GM21717 (cell line): ENCODE measurements around the gene MICAL2.

ENCODE experiments used
- ATAC-seq: cut with Tn5 transposase; IDR thresholded peaks from one replicate; pipeline ENCODE4 v1.9.1; 2021; ENCODE audit warnings: mild to moderate bottlenecking, moderate library complexity; ENCODE audit not compliant: unreplicated experiment

MICAL2 gene

DNA sequence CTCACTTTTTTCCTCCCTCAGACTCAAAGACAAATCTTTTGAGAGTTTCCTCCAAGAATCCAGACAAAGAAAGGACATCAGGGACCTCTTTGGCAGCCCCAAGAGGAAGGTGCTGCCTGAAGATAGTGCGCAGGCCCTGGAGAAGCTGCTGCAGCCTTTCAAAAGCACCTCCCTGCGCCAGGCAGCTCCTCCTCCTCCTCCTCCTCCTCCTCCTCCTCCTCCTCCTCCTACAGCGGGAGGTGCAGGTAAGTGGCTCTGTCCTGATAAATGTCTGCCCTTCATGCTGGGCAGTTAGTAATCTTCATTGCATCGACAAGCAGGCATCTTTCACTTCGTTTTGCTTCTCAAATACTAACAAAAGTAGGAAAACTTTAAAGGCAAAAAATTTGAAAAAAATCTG lies 184.2 kb downstream of the MICAL2 start:
- ATAC-seq: no peak

DNA sequence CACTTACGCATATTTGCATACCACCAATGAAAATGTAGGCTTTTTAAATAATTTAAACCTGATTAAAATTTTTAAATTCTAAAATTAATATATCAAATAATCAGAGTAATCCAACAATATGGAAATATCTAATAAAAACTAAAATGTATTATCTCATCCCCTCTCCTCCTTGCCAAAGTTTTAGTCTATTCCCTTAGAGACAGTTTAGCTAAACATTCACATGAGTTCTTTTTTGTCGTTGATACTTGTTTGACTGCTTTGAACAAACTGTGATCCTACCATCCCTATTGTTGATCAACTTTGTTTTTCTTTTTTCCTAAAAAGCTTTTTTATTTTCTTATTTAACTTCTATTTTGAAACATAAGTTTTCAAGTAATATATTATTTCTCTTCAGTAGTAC lies 185.6 kb downstream of the MICAL2 start:
- ATAC-seq: no peak

DNA sequence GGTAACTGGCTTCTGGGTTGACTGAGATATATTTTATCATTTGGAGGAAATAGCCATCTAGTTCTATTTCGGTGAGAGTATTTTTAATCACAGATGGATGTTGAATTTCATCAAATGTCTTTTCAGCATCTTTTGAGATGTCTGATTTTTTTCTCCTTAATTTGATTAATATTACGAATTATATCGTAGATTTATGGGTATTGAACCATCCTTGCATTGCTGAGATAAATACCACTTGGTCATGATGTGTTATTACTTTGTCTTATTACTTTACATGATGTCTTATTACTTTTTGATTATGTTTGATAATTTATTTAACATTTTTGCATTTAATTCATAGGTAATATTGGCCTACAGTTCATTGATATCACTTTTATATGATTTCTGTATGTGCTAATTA lies 188.2 kb downstream of the MICAL2 start:
- ATAC-seq: no peak

DNA sequence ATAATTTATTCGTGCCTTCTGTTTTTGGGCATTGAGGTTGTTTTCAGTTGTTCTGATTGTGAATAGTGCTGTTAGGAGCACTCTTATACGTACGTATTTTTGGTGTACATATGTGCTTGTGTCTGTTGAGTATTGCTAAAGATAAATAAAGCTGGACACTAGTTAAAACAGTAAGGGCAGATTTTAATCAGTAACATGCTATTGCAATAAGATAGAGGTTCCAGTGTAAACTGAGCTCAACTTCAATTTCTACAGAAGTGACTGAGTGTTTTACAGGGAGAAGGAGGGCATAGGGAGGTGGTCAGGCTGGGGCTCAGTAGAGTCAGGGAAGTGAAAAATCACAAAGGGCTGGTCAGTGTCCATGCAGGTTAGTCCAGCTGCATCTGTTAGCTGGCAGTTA lies 191.0 kb downstream of the MICAL2 start:
- ATAC-seq: no peak

DNA sequence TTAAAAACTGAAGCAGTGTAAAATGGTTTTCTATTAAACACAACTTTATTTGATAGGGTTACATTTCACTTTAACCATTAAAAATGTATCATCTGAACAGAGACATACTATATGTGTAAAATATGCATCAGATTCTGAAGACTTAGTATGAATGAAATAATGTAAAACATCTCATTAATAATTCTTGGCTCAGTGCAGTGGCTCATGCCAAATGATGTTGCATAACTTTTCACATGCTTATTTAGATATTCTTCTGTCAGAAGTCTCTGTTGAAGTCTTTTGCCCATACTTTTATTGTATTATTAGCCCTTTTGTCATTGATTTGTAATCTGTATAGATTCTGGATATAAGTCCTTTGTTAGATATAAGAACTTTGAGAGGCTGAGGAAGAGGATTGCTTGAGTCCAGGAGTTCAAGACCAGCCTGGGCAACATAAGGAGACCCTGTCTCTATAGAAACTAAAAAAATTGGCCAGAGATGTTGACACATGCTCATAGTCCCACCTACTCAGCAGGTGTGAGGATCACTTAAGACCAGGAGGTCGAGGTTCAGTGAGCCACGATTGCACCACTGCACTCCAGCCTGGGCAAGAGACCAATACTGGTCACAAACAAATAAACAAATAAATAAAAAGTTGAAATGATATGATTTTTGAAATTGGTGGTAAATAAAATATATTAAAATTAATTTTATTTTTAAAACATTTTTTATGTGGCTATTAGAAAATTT lies 193.2 kb downstream of the MICAL2 start:
- ATAC-seq: no peak

DNA sequence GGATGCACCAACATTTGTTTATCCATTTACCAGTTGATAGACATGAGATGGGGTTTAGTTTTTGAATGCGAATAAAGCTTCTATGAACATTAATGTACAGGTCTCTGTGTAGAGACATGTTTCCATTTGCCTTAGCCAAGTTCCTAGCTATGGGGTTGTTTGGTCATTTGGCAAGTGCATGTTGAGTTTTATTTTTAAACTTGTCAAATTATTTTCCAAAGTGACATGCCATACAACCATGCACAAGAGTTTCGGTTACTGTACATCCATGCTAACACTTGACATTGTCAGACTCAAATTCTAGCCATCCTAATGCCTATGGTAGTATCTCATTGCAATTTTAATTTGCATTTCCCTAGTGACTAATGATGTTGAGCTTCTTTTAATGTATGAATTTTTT lies 196.4 kb downstream of the MICAL2 start:
- no peak for ATAC-seq

DNA sequence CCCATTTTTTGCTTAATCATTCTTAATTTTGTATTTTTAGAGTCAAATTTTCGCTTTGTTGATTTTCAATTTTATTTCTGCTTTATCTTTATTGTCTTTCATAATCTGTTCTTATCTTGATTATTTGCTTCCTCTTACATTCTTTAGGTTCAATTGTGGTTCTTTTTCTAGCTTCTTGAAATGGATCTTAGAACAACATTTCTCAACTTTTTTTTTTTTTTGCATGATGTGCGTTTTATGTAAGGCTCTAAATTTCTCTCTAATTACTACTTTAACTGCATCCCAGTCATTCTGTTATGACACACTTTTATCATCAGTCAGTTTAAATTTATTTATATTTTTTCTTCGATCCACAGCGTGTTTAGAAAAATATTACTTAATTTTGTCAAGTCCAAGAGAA lies 201.7 kb downstream of the MICAL2 start:
- no peak for ATAC-seq
